SK-N-SH (cell line): Measurements from ENCODE around the gene UNC50.

Experiments used
- CHD2 ChIP-seq: fragments of 150-350 bp; IDR thresholded peaks from 2 replicates; pipeline ENCODE4 v1.6.1; 2018; ENCODE audit warnings: low read length; ENCODE audit not compliant: partially characterized antibody
- EP300 ChIP-seq, 2 experiments: IDR thresholded peaks; 2 replicates each; pipeline versions ENCODE4 v1.4.0 to v1.6.1; 2012; ENCODE audit warnings: borderline replicate concordance in 1 of 2, low read depth in 1 of 2, low read length in 1 of 2
- GABPA ChIP-seq: IDR thresholded peaks from 2 replicates; pipeline ENCODE4 v1.4.0; 2012; ENCODE audit warnings: low read depth, mild to moderate bottlenecking
- POLR2AphosphoS5 ChIP-seq: IDR thresholded peaks from 2 replicates; pipeline ENCODE4 v1.6.1; 2012; ENCODE audit warnings: low read depth, low read length
- RCOR1 ChIP-seq: fragments of 150-350 bp; IDR thresholded peaks from 2 replicates; pipeline ENCODE4 v1.6.1; 2017; ENCODE audit warnings: antibody characterized with exemption, low read length
- SIN3A ChIP-seq: IDR thresholded peaks from 2 replicates; pipeline ENCODE4 v1.6.1; 2012; ENCODE audit warnings: low read depth, mild to moderate bottlenecking, low read length, moderate library complexity, borderline replicate concordance
- TAF1 ChIP-seq: IDR thresholded peaks from 2 replicates; pipeline ENCODE4 v1.6.1; 2012; ENCODE audit warnings: low read depth, mild to moderate bottlenecking, low read length, moderate library complexity, borderline replicate concordance
- TF ChIP-seq, protein P1 (sequence below): fragments of 200-600 bp; sonication (generic); IDR thresholded peaks from 2 replicates; pipeline ENCODE4 v1.6.1; 2017; ENCODE audit warnings: antibody characterized with exemption, mild to moderate bottlenecking, moderate library complexity
- TF ChIP-seq, protein P2 (sequence below): fragments of 150-350 bp; IDR thresholded peaks from 2 replicates; pipeline ENCODE4 v1.6.1; 2017; ENCODE audit warnings: antibody characterized with exemption, low read length, low read depth, borderline replicate concordance

DNA sequence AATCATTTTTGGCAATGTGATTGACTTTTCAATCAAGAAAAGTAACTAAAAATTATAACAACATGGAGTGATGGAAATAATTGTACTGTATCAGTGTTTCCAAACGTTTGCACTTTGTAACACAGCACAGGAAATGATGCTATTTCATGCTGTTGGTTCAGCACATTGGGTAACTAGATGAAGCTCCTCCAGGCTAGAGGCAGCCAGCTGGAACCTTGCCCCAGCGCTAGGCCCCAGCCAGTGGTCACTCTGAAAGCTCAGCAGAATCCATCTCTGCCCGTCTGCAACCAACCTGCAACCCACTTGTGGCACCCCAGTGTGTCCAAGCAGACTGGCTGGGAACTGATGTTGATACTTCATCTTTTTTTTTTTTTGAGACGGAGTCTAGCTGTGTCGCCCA, 15.3 kb downstream of the UNC50 start:
- TF ChIP-seq, protein P1, sequence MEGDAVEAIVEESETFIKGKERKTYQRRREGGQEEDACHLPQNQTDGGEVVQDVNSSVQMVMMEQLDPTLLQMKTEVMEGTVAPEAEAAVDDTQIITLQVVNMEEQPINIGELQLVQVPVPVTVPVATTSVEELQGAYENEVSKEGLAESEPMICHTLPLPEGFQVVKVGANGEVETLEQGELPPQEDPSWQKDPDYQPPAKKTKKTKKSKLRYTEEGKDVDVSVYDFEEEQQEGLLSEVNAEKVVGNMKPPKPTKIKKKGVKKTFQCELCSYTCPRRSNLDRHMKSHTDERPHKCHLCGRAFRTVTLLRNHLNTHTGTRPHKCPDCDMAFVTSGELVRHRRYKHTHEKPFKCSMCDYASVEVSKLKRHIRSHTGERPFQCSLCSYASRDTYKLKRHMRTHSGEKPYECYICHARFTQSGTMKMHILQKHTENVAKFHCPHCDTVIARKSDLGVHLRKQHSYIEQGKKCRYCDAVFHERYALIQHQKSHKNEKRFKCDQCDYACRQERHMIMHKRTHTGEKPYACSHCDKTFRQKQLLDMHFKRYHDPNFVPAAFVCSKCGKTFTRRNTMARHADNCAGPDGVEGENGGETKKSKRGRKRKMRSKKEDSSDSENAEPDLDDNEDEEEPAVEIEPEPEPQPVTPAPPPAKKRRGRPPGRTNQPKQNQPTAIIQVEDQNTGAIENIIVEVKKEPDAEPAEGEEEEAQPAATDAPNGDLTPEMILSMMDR, result no peak
- TF ChIP-seq, protein P2, sequence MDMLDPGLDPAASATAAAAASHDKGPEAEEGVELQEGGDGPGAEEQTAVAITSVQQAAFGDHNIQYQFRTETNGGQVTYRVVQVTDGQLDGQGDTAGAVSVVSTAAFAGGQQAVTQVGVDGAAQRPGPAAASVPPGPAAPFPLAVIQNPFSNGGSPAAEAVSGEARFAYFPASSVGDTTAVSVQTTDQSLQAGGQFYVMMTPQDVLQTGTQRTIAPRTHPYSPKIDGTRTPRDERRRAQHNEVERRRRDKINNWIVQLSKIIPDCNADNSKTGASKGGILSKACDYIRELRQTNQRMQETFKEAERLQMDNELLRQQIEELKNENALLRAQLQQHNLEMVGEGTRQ, result no peak
- no peak for TF ChIP-seq POLR2AphosphoS5
- TF ChIP-seq TAF1, result no peak
- no peak for TF ChIP-seq SIN3A
- no peak for TF ChIP-seq EP300 (IDR thresholded peaks at IDR 0.05; ENCODE audit: borderline replicate concordance in 1 of 2, low read depth in 1 of 2, low read length in 1 of 2)
- no peak for TF ChIP-seq RCOR1
- TF ChIP-seq GABPA, result no peak
- TF ChIP-seq CHD2, result no peak
